Loucy (cell line): Measurements from ENCODE around the gene CACNA1C.

ENCODE experiments used
- H2AFZ ChIP-seq: fragments of 200-600 bp; sonication (generic); 2 replicates; pipeline ENCODE4 v1.6.0; 2016; ENCODE audit warnings: antibody characterized with exemption, mild to moderate bottlenecking, low read length, moderate library complexity
- H3F3A ChIP-seq: fragments of 200-600 bp; 2 replicates; pipeline ENCODE4 v1.6.0; 2016; ENCODE audit warnings: antibody characterized with exemption, low read depth, mild to moderate bottlenecking
- H3K27me3 ChIP-seq: fragments of 200-600 bp; sonication (generic); 2 replicates; pipeline ENCODE4 v1.6.1; 2014; ENCODE audit warnings: low read length, mild to moderate bottlenecking; ENCODE audit not compliant: insufficient read depth, poor library complexity, severe bottlenecking
- H3K36me3 ChIP-seq: fragments of 200-600 bp; sonication (generic); 2 replicates; pipeline ENCODE4 v1.6.1; 2016; ENCODE audit warnings: low read length; ENCODE audit not compliant: insufficient read depth
- H3K4me1 ChIP-seq: fragments of 200-600 bp; sonication (generic); 2 replicates; pipeline ENCODE4 v1.5.1; 2014; ENCODE audit warnings: low read length, mild to moderate bottlenecking; ENCODE audit not compliant: insufficient read depth, poor library complexity, severe bottlenecking
- H3K4me2 ChIP-seq: fragments of 200-600 bp; sonication (generic); 2 replicates; pipeline ENCODE4 v1.6.0; 2014; ENCODE audit warnings: antibody characterized with exemption, low read length, low read depth, mild to moderate bottlenecking; ENCODE audit not compliant: poor library complexity, severe bottlenecking
- H3K4me3 ChIP-seq: fragments of 200-600 bp; sonication (generic); 2 replicates; pipeline ENCODE4 v1.5.1; 2014; ENCODE audit warnings: low read length, mild to moderate bottlenecking, mixed read lengths; ENCODE audit not compliant: poor library complexity, severe bottlenecking
- H3K79me2 ChIP-seq: fragments of 200-600 bp; sonication (generic); 2 replicates; pipeline ENCODE4 v1.6.1; 2014; ENCODE audit warnings: low read length; ENCODE audit not compliant: insufficient read depth
- H3K9ac ChIP-seq: fragments of 200-600 bp; sonication (generic); 2 replicates; pipeline ENCODE4 v1.6.0; 2014; ENCODE audit warnings: mild to moderate bottlenecking, low read depth, low read length, moderate library complexity; ENCODE audit not compliant: poor library complexity, severe bottlenecking
- H3K9me2 ChIP-seq: fragments of 200-600 bp; sonication (generic); replicated peaks from 2 replicates; pipeline ENCODE4 v1.6.1; 2016; ENCODE audit warnings: low read depth, low read length, mixed read lengths
- H3K9me3 ChIP-seq: fragments of 200-600 bp; sonication (generic); 2 replicates; pipeline ENCODE4 v1.6.1; 2014; ENCODE audit warnings: mild to moderate bottlenecking, antibody characterized with exemption, low read length, low read depth; ENCODE audit not compliant: insufficient read depth
- H4K20me1 ChIP-seq: fragments of 200-600 bp; sonication (generic); 2 replicates; pipeline ENCODE4 v1.6.0; 2014; ENCODE audit warnings: antibody characterized with exemption, low read length, mild to moderate bottlenecking; ENCODE audit not compliant: insufficient read depth, poor library complexity, severe bottlenecking
- CTCF ChIP-seq: fragments of 200-600 bp; sonication (generic); conservative IDR thresholded peaks from 2 replicates; pipeline ENCODE4 v1.5.1; 2014; ENCODE audit warnings: mild to moderate bottlenecking, antibody characterized with exemption, low read length
- EZH2phosphoT487 ChIP-seq: fragments of 200-600 bp; IDR thresholded peaks from 2 replicates; pipeline ENCODE4 v1.6.1; 2018; ENCODE audit warnings: antibody characterized with exemption, mild to moderate bottlenecking, moderate library complexity, borderline replicate concordance

The CACNA1C gene

GRCh38 chr12:2537868-2538541, 485.2 kb downstream of the CACNA1C start:
- Histone ChIP-seq H3K4me3 (no peak overlapping the region), H3K4me2 (no peak overlapping the region), H3K9me2 (no peaks in the 10 kb centered on the region), H3K79me2 (no peaks in the 10 kb centered on the region), H3K36me3 (no peaks in the 10 kb centered on the region), H3K27me3 (peaks cover 4% of the 10 kb centered on the region), H3F3A (no peaks in the 10 kb centered on the region), H3K9me3 (no peaks in the 10 kb centered on the region), H2AFZ (no peak overlapping the region), H3K9ac (no peak overlapping the region), H4K20me1 (no peaks in the 10 kb centered on the region), H3K4me1 (no peaks in the 10 kb centered on the region)
- TF ChIP-seq EZH2phosphoT487 (no peak), CTCF (no peak)

- no peaks in the 10 kb centered on the region for H3K9me2 ChIP-seq
- no peak overlapping the region for H3K4me3 ChIP-seq
- no peaks in the 10 kb centered on the region for H3K4me1 ChIP-seq
- no peak overlapping the region for H3K9ac ChIP-seq
- H3K4me2 ChIP-seq: no peak overlapping the region
- H3K27me3 ChIP-seq: peaks cover 5% of the 10 kb centered on the region
- no peaks in the 10 kb centered on the region for H3F3A ChIP-seq
- no peaks in the 10 kb centered on the region for H3K79me2 ChIP-seq
- H4K20me1 ChIP-seq: no peaks in the 10 kb centered on the region
- TF ChIP-seq CTCF (no peak), EZH2phosphoT487 (no peak)
- H3K36me3 ChIP-seq: no peaks in the 10 kb centered on the region
- no peak overlapping the region for H2AFZ ChIP-seq
- no peaks in the 10 kb centered on the region for H3K9me3 ChIP-seq
These were observed 487.2 kb downstream of the CACNA1C start for GRCh38 chr12:2539938-2540337.

GRCh38 chr12:2540535-2540941, 487.8 kb downstream of the CACNA1C start:
- Histone ChIP-seq H3K9me3 (no peaks in the 10 kb centered on the region), H3K79me2 (no peaks in the 10 kb centered on the region), H4K20me1 (no peaks in the 10 kb centered on the region), H3K4me2 (no peak overlapping the region), H3K36me3 (no peaks in the 10 kb centered on the region), H3K4me1 (no peaks in the 10 kb centered on the region), H3K27me3 (peaks cover 5% of the 10 kb centered on the region), H2AFZ (no peak overlapping the region), H3K4me3 (no peak overlapping the region), H3K9ac (no peak overlapping the region), H3F3A (no peaks in the 10 kb centered on the region), H3K9me2 (no peaks in the 10 kb centered on the region)
- no peak for TF ChIP-seq CTCF
- TF ChIP-seq EZH2phosphoT487: no peak
